HG03571 (cell line): ENCODE results near the gene ADGRD1.

ENCODE experiments used
- ATAC-seq: cut with Tn5 transposase; IDR thresholded peaks from one replicate; pipeline ENCODE4 v1.9.1; 2021; ENCODE audit not compliant: unreplicated experiment

The ADGRD1 gene

DNA sequence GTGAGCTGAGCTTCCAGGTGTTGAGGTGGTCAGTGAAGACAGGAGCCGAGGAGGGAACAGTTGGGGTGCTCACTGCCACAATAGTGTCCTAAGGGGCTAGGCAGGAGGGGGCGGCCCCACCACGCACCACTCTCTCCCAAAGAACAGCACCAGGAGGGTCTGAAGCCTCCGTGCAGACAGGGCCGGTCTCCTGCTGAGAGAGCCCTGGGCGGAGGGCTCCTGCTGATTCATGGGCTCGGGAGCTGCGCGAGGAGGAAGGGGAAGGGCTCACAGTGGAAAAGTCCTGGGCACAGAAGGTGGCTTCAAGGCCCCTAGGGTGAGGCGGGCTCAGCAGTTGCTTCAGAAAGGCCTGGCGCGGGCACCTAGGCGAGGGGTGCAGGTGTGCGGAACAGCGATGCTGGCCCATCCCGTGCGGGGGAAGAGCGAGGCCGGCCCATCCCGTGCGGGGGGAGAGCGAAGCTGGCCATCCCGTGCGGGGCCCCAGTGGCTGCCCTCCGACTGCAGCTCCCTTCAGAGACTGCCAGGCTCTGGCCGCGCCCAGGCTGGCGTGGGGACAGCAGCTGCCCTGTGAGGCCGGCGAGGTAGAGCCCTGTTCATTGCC is 176.7 kb downstream of the ADGRD1 start:
- no peak for ATAC-seq

DNA sequence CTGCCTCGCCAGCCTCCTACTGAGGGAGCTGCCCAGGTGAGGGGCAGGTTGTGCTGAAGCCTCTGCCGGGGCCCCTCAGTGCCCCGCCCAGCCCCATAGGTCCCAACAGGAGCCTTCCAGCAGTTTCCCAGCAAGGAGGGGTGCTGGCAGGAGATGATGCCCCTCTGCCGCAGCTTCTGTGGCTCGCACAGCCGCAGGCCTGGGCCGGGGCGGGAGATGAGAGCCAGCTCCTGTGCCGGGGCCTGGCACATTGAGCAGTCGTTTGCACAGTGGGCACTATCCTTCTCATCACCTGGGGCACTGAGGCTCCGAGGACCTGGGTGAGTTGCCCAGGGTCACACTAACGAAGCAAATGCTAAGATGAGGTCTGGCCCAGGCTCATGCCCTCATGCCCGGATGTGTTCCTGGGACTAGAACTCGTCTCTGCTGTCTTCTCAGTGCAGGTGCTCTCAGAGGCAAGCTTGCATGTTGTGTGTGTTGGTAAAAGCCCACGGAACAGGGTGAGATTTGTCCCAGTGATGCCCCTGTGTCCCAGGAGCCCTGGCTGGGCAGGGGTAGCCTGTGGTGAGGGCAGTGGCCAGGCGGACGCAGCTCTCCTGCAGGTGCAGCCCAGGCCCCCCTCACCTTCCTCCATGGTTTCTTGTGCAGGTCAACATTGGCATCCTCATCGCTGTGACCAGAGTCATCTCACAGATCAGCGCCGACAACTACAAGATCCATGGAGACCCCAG is 177.5 kb downstream of the ADGRD1 start:
- no peak for ATAC-seq

- ATAC-seq = no peak
Measured at GRCh38 chr12:131131808-131132117, 178.1 kb downstream of the ADGRD1 start.

GRCh38 chr12:131132118-131132892 is 178.6 kb downstream of the ADGRD1 start:
- no peak for ATAC-seq

DNA sequence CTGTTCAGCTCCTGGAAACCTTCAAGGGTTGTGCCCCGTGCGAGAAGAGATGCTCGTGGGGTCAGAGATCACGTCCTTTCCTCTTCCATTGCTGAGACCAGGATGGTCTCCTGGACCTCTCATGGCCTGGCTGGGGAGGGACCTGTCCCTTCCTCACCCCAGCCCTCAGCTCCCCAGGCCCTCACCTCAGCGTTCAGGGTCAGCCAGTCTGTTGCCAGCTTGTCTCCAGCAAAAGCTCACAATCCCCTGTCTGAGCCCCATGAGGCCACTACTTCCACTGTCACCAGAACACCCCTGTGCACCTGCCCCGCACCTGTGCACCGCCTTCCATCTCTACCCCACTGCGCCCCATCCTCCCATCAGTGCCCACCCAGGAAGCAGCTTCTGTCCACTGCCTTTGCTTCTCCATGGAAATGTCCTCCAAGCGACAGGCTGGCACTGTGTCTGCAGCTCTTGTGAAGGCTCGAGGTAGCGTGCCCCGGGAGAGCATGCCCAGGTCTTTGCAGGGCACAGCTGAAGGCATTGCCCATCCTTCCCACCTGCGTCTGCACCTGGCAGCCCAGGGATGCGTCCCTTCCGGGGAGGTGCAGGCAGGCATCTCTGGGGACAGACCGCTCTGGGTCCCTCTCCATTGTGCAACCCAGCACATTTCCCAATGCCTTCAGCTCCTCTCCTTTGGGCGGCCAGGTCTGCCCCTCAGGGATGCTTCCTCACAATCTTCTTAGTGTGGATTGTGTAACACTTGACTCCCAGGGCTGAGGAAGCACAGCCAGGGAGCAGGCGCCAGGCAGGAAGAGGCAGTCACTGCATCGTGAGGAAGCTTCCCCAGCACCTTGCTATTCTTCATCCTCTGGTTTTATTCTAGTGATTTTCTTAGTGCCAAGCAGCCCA is 179.6 kb downstream of the ADGRD1 start:
- no peak for ATAC-seq

GRCh38 chr12:131133994-131134393 is 180.3 kb downstream of the ADGRD1 start:
- ATAC-seq = no peak

DNA sequence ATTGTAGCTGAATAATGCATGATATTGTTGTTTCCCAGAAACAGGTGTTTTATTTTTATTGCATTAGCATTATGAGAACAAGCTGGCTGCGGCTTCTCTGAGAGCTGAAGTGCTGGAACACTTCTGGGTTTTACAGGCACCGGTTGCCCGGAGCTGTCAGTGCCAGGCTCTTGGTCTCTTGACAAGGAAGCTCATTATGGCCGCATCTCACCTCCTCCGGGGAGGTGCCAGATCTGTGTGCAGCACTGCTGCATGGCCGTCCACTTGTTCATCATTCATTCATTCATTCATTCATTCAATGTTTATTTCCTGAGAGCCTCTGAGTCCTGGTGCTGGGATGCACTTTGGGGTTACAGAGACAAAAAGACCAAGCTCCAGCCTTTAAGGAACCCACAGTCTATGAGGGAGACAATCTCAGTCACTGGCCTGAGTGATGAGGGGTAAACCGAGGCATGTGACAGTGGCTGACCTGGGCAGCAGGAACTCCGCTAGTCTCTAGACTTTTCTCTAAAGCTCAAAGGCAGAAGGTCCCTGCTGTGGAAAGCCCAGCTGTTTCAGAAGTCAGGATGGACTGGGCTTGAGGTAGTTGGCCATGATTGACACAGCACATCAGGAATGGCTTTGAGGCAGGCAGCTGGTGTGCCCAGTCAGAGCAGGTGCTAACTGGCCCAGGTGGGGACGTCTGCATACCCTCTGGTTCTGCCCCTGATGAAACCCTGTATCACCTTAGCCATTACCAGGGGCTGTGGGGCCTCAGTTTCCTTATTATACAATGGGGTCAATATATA is 181.0 kb downstream of the ADGRD1 start:
- ATAC-seq = no peak

DNA sequence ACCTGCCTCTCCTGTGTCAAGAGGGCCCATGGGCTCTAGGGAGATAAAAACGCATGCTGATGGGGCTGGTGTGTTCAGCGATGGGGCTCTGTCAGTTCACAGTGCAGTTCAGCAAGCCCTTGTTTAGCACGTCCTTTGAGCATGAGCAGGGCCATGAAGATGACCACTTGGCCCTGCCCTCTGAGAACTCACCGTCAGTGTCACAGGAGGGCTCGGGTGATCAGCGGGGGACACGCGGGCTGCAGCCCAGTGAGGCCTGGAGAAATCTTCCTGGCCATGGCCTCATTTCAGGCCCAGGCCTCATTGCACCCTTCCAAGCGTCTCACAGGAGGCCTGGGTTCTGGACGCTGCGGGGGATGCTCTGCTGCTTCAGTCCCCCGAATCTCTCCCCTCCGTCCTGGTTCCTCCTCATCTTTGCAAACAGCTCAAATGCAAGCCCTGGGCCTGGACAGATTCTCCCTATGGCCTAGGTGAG is 181.6 kb downstream of the ADGRD1 start:
- no peak for ATAC-seq

GRCh38 chr12:131135786-131136538 is 182.3 kb downstream of the ADGRD1 start:
- ATAC-seq = no peak

GRCh38 chr12:131136539-131136872 is 182.8 kb downstream of the ADGRD1 start:
- ATAC-seq = no peak

DNA sequence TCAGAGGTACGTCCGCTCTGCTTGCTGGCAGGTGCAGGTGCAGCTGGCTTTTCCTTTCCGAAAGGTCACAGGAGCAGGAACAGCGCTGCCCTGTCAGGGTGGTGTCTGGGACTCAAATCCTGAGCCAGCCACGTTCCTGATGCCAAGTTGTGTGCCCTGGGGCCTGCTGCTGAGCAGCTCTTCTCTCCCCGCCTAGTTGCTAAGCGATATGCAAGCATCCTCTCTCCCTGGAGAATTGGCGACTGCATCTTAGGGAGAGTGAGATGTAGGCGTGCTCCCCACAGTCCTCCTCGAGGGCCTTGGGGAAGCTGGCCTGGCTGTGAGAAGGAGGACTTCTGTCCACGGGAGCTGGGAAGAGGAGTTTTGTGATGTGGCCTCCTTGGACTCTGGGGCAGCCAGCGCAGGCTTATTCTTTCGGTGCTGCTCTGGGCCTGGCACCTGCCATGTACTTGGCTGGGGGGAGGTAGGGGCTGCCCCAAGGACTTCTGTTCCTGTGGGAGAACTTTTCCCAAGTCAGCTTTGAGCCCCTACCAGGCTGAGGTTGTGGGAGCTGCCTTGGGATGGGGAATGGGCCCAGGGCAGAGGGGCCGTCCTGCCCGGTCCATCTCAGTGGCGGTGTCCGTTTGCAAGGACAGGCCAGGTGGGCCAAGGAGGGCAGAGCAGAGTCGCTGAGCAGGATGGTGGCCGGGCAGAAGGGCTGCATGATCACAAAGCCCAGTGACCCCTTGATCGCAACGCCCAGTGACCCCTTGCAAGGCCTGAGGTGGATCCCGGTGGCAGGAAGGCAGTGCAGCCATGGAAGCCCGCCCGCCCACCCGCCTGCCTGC is 183.5 kb downstream of the ADGRD1 start:
- ATAC-seq = no peak

DNA sequence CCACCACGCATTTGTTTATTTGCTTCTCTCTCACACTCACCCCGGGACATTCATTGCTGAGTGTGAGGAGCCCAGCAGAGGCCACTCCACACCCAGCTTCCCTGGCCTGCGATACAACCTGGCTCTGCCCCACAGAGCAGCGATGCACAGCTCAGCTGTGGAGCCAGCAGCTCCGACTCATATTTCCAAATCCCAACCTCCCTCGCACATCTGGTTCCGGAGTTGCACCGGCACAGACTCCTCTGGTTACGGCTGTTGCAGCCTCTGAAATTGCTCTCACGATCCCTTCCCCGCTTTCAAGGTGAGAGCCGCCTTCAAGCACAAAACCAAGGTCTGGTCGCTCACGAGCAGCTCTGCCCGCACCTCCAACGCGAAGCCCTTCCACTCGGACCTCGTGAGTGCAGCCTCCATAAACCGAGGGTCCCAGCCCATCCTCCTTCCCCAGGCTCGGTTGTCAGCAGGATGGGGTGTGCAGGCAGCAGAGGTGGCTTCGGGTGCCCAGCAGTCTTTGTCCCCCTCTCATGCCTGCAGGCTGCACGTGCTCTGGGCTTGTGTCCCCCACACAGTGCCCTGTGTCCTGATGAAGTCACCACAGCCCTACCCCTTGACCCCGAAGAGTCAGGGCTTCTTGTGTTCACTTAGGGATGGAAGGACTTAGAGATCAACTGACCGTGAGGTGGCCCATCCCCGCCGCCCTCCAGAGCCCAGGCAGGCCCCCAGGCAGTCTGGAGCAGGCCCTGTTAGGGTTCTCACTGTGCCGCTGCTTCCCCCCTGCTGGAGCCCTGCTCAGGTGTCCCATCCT is 184.3 kb downstream of the ADGRD1 start:
- no peak for ATAC-seq

- no peak for ATAC-seq
Measured at GRCh38 chr12:131138638-131139362, 185.1 kb downstream of the ADGRD1 start.

- no peak for ATAC-seq
Measured at GRCh38 chr12:131139363-131140068, 185.8 kb downstream of the ADGRD1 start.

DNA sequence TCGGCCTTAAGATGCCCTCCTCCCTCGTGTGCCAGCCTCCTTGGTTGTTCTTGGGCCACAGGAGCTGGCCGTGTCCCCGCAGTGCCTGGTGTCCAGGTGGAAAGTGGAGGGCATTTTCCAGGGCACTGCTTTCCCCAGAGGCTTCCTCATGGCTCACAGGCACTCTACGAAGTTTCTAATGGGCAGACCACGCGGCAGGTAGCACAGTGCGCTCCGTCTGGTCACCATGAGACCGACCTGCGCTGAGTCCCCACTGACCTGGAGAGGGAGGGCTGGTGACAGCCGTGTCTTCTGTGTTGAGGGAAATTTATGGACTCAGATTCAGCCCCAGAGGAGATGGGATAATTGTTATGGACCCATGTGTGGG is 186.3 kb downstream of the ADGRD1 start:
- no peak for ATAC-seq

DNA sequence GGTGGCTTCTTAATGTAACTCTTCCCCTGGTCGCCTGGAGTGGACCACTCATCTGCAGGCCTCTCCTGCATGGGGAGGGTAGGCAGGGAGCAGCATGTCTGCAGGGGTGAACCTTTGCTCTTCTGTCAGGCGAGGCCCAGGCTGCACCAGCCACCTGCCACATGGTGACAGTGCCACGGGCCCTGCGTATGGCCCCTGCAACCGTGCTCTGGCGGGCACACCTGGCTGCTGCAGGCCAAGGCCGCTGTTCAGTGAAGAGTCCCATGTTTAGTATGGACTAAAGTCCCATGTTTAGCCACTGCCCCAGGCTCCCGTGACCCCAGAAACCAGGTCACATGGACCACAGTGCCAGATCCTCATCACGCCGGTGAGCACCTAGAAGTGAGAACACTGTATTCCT is 187.0 kb downstream of the ADGRD1 start:
- no peak for ATAC-seq

- ATAC-seq = no peak
Measured at GRCh38 chr12:131141514-131141913, 187.8 kb downstream of the ADGRD1 start.
